CD4-positive, alpha-beta T cell treated with Interleukin-1 beta for 1 hour (primary cell): ENCODE data around the gene NUDT21.
A peak's percentile ranks its signal among the peaks of the same experiment; 100 is the strongest.
"Not testable (repeated sequence)": the region's sequence is repeated elsewhere in the genome, so short reads cannot be mapped to it uniquely, and the experiment has no call there.

Source experiments
- DNase-seq, 2 donors: peaks; one replicate each; pipeline ENCODE4 v3.0.0-alpha.2; 2020 to 2022

NUDT21 gene

GRCh38 chr16:56450986-56451752, at the start of gene NUDT21, which contains the start of gene OGFOD1:
Gene NUDT21 (minus strand): TSS chr16:56451332. CDS start chr16:56451202, 130 bp downstream.
Gene OGFOD1 (plus strand): TSS chr16:56451554. CDS start chr16:56451613, 59 bp downstream.
- peak; percentile 94 to 96 for DNase-seq

GRCh38 chr16:56493815-56494214, 42.7 kb upstream of the NUDT21 start:
- no peak for DNase-seq

- no peak for DNase-seq
These were observed 42.0 kb upstream of the NUDT21 start for GRCh38 chr16:56493126-56493525.

- DNase-seq = no peak
These were observed 40.6 kb upstream of the NUDT21 start for GRCh38 chr16:56491657-56492261.

GRCh38 chr16:56488868-56489267, 37.7 kb upstream of the NUDT21 start:
- DNase-seq = not testable (repeated sequence)

- no peak for DNase-seq
These were observed 36.9 kb upstream of the NUDT21 start for GRCh38 chr16:56488035-56488434.

- no peak for DNase-seq
These were observed 32.3 kb upstream of the NUDT21 start for GRCh38 chr16:56483394-56483793.

GRCh38 chr16:56482683-56483236, 31.6 kb upstream of the NUDT21 start:
- DNase-seq = no peak

GRCh38 chr16:56481468-56482122, 30.5 kb upstream of the NUDT21 start:
- DNase-seq = no peak

GRCh38 chr16:56480776-56481467, 29.8 kb upstream of the NUDT21 start:
- no peak for DNase-seq

- no peak for DNase-seq
These were observed 28.3 kb upstream of the NUDT21 start for GRCh38 chr16:56479469-56479868.

GRCh38 chr16:56478281-56479049, 27.3 kb upstream of the NUDT21 start:
- no peak for DNase-seq

- DNase-seq = no peak
These were observed 26.2 kb upstream of the NUDT21 start for GRCh38 chr16:56477096-56477878.

- no peak for DNase-seq
These were observed 24.1 kb upstream of the NUDT21 start for GRCh38 chr16:56475201-56475600.

- DNase-seq = no peak
These were observed 19.5 kb upstream of the NUDT21 start for GRCh38 chr16:56470666-56471065.

- DNase-seq = no peak
These were observed 19.1 kb upstream of the NUDT21 start for GRCh38 chr16:56470232-56470631.

- no peak for DNase-seq
These were observed 18.6 kb upstream of the NUDT21 start for GRCh38 chr16:56469748-56470147.

GRCh38 chr16:56468800-56469199, 17.7 kb upstream of the NUDT21 start:
- DNase-seq = no peak

GRCh38 chr16:56466344-56466743, 15.2 kb upstream of the NUDT21 start:
- no peak for DNase-seq

GRCh38 chr16:56463153-56463552, 12.0 kb upstream of the NUDT21 start:
- DNase-seq = no peak

- no peak for DNase-seq
These were observed 11.1 kb upstream of the NUDT21 start for GRCh38 chr16:56462064-56462796.
